ENCODE results near the gene FUT9.
"Not testable (repeated sequence)": the region's sequence is repeated elsewhere in the genome, so short reads cannot be mapped to it uniquely, and the experiment has no call there.

The FUT9 gene

GRCh38 chr6:96186516-96187195, 170.9 kb downstream of the FUT9 start:
- DNase-seq (ENCODE audit: low read depth): no peak

GRCh38 chr6:96194675-96195074, 178.9 kb downstream of the FUT9 start:
- no peak for DNase-seq (ENCODE audit: low read depth)

DNA sequence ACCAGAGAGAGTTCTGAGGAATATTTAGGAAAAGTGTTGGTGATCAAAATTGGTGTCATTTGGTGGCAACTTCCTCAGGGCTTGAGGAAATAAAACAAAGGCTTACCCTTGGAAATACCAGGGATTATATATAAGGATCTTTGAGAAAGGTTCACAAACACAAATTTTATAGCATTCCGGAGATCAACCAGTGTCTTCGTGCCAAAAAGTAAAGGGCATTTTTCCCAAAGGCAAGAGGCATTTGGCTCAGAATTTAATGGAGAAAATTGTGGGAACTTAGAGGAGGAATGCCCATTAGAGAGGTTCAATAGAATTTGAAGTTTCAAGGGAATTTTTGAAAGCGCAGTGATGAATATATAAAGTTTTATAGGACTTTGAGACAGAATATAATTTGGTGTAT, 179.5 kb downstream of the FUT9 start:
- DNase-seq (ENCODE audit: low read depth): no peak

GRCh38 chr6:96196633-96197032, 180.9 kb downstream of the FUT9 start:
- DNase-seq (ENCODE audit: low read depth): no peak

GRCh38 chr6:96197241-96197640, 181.5 kb downstream of the FUT9 start:
- DNase-seq (ENCODE audit: low read depth): no peak

GRCh38 chr6:96202571-96202970, 186.8 kb downstream of the FUT9 start:
- no peak for DNase-seq (ENCODE audit: low read depth)

DNA sequence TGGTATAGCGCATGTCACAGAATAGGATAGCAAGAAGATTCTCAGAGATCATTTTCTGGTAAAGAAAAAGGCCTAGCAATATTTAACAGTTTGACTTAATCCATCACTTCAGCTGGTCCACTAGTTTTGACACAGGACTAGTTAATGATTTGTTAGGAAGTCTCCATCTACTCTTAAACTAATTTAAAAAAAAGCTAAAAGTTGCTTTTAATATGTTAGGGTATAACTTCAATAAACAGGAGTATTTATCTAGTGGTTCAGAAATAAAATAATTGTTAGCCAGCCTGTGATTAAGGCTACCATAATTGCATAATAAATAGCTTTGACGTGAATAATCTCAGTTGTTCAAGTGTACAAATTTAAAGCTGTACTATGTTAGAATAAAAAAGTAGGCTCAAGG, 195.6 kb downstream of the FUT9 start:
- DNase-seq (ENCODE audit: low read depth): no peak

DNA sequence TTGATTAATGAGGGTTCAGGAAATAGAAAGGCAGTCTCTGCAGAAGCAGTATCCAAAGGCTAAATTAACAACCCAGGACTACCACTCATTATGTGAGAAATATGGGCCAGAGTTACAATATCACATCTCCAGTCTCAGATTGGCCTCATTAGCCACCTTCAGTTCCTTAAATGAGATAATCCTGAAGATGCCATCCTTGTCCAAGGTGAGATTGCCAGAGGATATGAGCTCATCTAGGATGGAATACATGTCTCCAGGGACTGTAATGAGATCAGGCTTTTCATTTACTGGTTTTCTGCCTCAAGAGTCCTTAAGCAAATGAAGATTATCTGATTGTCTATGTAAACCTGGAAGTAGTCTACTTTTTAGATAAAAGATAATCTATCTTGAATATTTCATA, 196.3 kb downstream of the FUT9 start:
- DNase-seq (ENCODE audit: low read depth): no peak

DNA sequence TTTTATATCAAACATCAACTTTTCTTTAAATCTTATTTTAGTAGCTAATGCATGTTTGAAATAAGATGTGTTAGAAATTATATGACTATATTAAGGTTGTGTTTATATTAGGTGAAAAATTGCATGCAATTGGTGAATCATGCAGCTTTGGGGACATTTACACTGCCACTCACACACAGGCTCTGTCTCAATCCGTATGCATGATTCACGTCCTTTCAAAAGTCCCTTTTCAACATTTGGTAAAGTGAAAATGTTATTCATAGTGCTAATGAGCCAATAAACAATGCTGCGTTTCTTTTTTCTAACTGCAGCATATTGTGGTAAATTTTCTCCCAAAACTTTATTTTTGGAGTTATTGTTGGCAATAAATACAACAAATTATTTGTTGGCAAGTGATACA, 198.0 kb downstream of the FUT9 start:
- no peak for DNase-seq (ENCODE audit: low read depth)

DNA sequence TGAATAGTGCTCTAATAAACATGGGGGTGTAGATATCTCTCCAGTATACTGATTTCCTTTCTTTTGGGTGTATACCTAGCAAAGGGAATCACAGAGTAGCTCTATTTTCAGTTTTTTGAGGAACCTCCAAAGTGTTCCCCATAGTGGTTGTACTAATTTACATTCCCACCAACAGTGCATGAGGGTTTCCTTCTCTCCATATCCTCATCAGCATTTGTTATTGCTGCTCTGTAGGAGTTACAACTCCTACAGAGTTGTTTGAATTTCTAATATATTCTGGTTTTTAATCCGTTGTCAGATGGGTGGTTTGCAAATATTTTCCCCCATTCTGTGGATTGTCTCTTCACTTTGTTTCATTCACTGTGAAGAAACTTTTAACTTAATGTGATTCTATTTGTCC, 207.9 kb downstream of the FUT9 start:
- DNase-seq (ENCODE audit: low read depth): no peak

- no peak for DNase-seq (ENCODE audit: low read depth)
Observed at GRCh38 chr6:96227135-96227534, 211.4 kb downstream of the FUT9 start.

GRCh38 chr6:96234444-96234843, 218.7 kb downstream of the FUT9 start:
- no peak for DNase-seq (ENCODE audit: low read depth)

- DNase-seq (ENCODE audit: low read depth): no peak
Observed at GRCh38 chr6:96235927-96236326, 220.2 kb downstream of the FUT9 start.

DNA sequence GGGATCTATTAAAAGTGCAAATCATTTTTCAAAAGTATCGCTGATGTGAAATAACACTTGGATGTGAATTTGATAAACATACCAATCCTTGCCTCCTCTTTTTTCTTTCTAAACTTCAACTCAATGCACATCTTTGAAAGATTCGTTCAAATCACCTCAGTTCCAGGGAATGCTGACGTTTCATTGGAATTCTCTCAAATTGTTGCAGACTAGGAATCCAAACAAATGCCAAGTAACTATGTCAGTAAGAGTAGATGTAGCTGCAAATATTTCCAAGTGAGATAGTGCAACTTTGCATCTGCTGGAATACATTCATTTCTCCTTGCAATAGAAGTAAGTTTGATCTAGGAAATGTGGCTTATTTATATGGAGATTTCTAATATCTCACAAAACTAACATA, 220.7 kb downstream of the FUT9 start:
- no peak for DNase-seq (ENCODE audit: low read depth)

- DNase-seq (ENCODE audit: low read depth): no peak
Observed at GRCh38 chr6:96237638-96238347, 222.0 kb downstream of the FUT9 start.

- no peak for DNase-seq (ENCODE audit: low read depth)
Observed at GRCh38 chr6:96246563-96246962, 230.8 kb downstream of the FUT9 start.

DNA sequence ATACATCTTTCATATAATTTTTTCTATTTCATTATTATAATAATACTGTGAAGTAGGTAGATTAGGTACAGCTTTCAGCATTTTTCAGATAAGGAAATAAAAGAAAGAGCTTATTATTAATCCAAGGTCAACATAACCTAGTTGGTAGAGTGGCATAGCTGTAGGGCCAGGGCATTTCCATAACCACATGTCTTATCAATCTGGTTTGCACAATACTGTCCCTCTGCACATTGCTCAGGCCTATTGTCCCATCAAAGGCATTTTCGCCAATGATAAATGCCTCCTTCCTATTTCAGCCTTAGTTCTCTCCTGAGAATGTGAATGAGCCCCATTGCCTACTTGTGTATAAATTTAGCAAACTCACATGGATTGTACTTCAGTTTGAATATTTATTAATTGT, 234.0 kb downstream of the FUT9 start:
- DNase-seq (ENCODE audit: low read depth): no peak

GRCh38 chr6:96257751-96258150, 242.0 kb downstream of the FUT9 start:
- DNase-seq (ENCODE audit: low read depth): no peak

- not testable (repeated sequence) for DNase-seq (ENCODE audit: low read depth)
Observed at GRCh38 chr6:96260787-96261430, 245.1 kb downstream of the FUT9 start.
